ENCODE results near the gene NANS. TPM values are rescaled to one million over a fixed set of nuclear protein-coding genes. Genes with fewer than 3 reads are reported as not detected.
A peak's percentile ranks its signal among the peaks of the same experiment; 100 is the strongest.

The NANS gene
- total and polyA plus RNA-seq, 4 experiments from 2014 or later, result 22.1 to 55.3 (median 28.9) TPM

DNA sequence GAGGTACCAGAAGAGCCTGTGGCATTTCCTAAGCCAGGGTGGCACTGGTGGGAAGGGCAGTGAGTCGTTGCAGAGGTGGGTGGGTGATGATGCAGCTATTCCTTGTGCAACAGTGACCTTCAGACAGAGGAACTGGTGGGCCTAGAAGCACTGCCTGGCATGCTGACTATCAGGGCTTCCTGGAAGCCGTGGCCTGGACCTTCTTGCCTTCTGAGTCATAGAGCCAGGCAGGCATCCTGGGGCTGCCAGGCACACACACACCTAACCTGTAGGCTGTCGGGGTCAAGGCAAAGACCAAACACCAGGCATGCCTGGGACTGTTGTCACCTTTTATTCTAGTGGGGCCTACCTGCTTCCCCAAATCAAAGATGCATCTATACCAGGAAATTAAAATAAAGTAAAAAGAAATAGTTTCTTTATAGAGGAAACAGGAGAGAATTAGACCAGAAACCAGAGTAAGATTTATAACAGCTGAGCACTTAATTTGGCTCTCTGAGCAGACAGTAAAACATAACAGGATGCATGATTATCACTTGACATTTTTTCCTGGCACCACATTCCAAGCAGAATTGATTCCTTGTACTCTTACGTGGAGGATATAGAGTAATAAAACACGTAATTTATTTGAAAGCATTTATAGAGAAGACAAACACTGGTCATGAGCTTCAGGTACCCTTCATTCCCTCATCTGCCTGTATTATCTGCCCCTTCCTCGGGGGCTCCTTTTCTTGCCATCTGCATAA is 25.1 kb downstream of the NANS start:
- peaks cover 61% of the 10 kb centered on the region for H3K36me3 ChIP-seq (ENCODE audit: insufficient read depth, low read length)
- peak overlapping the region; percentile 23 to 85 (median 81) for H3K27ac Mint-ChIP-seq
- no peaks in the 10 kb centered on the region for H3K9me3 Mint-ChIP-seq
- intact Hi-C loops (cut with micrococcal nuclease), result no loop called here
- CTCF ChIA-PET (ENCODE audit: partially characterized antibody), result interaction anchor here (0.9 to 2.1 kb wide), 3 partner anchors 10 to 37 kb away, joined by 3 to 9 read pairs (median 3); partner anchors contain the start of gene TRIM14
- POLR2A ChIA-PET (ENCODE audit: partially characterized antibody), result interaction anchor here (1.3 to 1.8 kb wide), 3 partner anchors 37 to 174 kb away, joined by 4 to 5 read pairs (median 4); partner anchors contain the start of genes TBC1D2 and TRIM14
- H3K9me3 ChIP-seq (ENCODE audit: control insufficient read depth in 1 of 2, low read length in 2 of 2), result no peaks in the 10 kb centered on the region
- no peak overlapping the region for H3K4me3 ChIP-seq (ENCODE audit: low read length in 2 of 2)
- no peaks in the 10 kb centered on the region for H3K27me3 Mint-ChIP-seq
- H3K27ac ChIP-seq (ENCODE audit: low read depth, low read length), result peak overlapping the region; percentile 27
- H3K4me1 Mint-ChIP-seq, result peaks cover 32 to 52% (median 39%) of the 10 kb centered on the region in 4 donors
- no peak for DNase-seq
- H3K36me3 Mint-ChIP-seq, result peaks cover 45 to 85% of the 10 kb centered on the region in 2 donors
- H3K4me3 Mint-ChIP-seq, result peak overlapping the region in 1 of 8 donors; percentile 29
- no peaks in the 10 kb centered on the region for H3K27me3 ChIP-seq (ENCODE audit: insufficient read depth, low read length)
- H3K4me1 ChIP-seq (ENCODE audit: insufficient read depth, low read length), result peaks cover 22% of the 10 kb centered on the region

GRCh38 chr9:98083061-98083501 is 26.5 kb downstream of the NANS start:
- Mint-ChIP-seq H3K36me3 (peaks cover 44 to 83% of the 10 kb centered on the region in 2 donors), H3K27me3 (no peaks in the 10 kb centered on the region), H3K9me3 (no peaks in the 10 kb centered on the region), H3K27ac (peak overlapping the region; percentile 23 to 90 (median 85)), H3K4me3 (peak overlapping the region in 1 of 8 donors; percentile 16), H3K4me1 (peaks cover 32 to 53% (median 41%) of the 10 kb centered on the region in 4 donors)
- POLR2A ChIA-PET (ENCODE audit: partially characterized antibody), result interaction anchor here (0.9 to 2.6 kb wide), 2 partner anchors 19 to 173 kb away, joined by 3 to 9 read pairs; partner anchors contain the start of gene TBC1D2
- peaks cover 18% of the 10 kb centered on the region for H3K4me1 ChIP-seq (ENCODE audit: insufficient read depth, low read length)
- intact Hi-C loops (cut with micrococcal nuclease), result no loop called here
- H3K4me3 ChIP-seq (ENCODE audit: low read length in 2 of 2), result no peak overlapping the region
- DNase-seq, result no peak
- CTCF ChIA-PET (ENCODE audit: partially characterized antibody), result interaction anchor here (1.0 kb wide), 1 partner anchor 174 kb away, joined by 3 read pairs; no protein-coding TSS in a partner anchor
- H3K9me3 ChIP-seq (ENCODE audit: control insufficient read depth in 1 of 2, low read length in 2 of 2), result no peaks in the 10 kb centered on the region
- no peaks in the 10 kb centered on the region for H3K27me3 ChIP-seq (ENCODE audit: insufficient read depth, low read length)
- H3K27ac ChIP-seq (ENCODE audit: low read depth, low read length), result no peak overlapping the region
- H3K36me3 ChIP-seq (ENCODE audit: insufficient read depth, low read length), result peaks cover 61% of the 10 kb centered on the region

GRCh38 chr9:98083566-98084183 is 27.1 kb downstream of the NANS start:
- CTCF ChIA-PET (ENCODE audit: partially characterized antibody), result interaction anchor here (1.6 to 1.8 kb wide), 3 partner anchors 27 to 173 kb away, joined by 6 to 9 read pairs (median 8); partner anchors contain the start of genes TBC1D2 and TRIM14
- Histone ChIP-seq H3K4me3 (ENCODE audit: low read length in 2 of 2) (no peak overlapping the region), H3K27me3 (ENCODE audit: insufficient read depth, low read length) (no peaks in the 10 kb centered on the region), H3K36me3 (ENCODE audit: insufficient read depth, low read length) (peaks cover 62% of the 10 kb centered on the region), H3K27ac (ENCODE audit: low read depth, low read length) (no peak overlapping the region), H3K4me1 (ENCODE audit: insufficient read depth, low read length) (peaks cover 18% of the 10 kb centered on the region), H3K9me3 (ENCODE audit: control insufficient read depth in 1 of 2, low read length in 2 of 2) (no peaks in the 10 kb centered on the region)
- H3K27me3 Mint-ChIP-seq, result no peaks in the 10 kb centered on the region
- peaks cover 29 to 55% (median 41%) of the 10 kb centered on the region in 4 donors for H3K4me1 Mint-ChIP-seq
- peak overlapping the region in 1 of 8 donors; percentile 24 for H3K4me3 Mint-ChIP-seq
- H3K36me3 Mint-ChIP-seq, result peaks cover 48 to 85% of the 10 kb centered on the region in 2 donors
- no peaks in the 10 kb centered on the region for H3K9me3 Mint-ChIP-seq
- DNase-seq, result no peak
- POLR2A ChIA-PET (ENCODE audit: partially characterized antibody), result interaction anchor here (0.7 to 3.4 kb wide), 3 partner anchors 10 to 172 kb away, joined by 3 to 15 read pairs (median 9); partner anchors contain the start of gene TBC1D2
- intact Hi-C loops (cut with micrococcal nuclease), result no loop called here
- peak overlapping the region in 6 of 7 donors; percentile 23 to 90 (median 85) for H3K27ac Mint-ChIP-seq

DNA sequence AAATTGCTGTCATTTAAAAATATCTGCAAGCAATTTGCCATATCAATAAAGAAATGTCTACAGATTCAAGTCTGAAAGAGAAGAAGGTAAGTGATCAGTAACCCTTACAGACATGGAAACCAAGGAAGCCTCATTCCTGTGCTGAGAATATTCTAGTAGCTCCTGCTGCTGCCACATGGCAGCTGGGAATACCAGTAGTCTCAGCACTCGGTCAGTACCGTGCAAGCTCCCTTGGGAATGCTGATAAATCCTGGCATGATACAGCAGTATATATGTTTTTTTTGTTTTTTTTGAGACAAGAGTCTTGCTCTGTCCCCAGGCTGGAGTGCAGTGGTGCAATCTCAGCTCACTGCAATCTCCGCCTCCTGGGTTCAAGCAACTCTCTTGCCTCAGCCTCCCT is 27.9 kb downstream of the NANS start:
- H3K27me3 Mint-ChIP-seq, result no peaks in the 10 kb centered on the region
- no peak for DNase-seq
- Histone ChIP-seq H3K27me3 (ENCODE audit: insufficient read depth, low read length) (no peaks in the 10 kb centered on the region), H3K4me3 (ENCODE audit: low read length in 2 of 2) (no peak overlapping the region), H3K36me3 (ENCODE audit: insufficient read depth, low read length) (peaks cover 65% of the 10 kb centered on the region), H3K9me3 (ENCODE audit: control insufficient read depth in 1 of 2, low read length in 2 of 2) (no peaks in the 10 kb centered on the region), H3K27ac (ENCODE audit: low read depth, low read length) (no peak overlapping the region), H3K4me1 (ENCODE audit: insufficient read depth, low read length) (peaks cover 18% of the 10 kb centered on the region)
- no peaks in the 10 kb centered on the region for H3K9me3 Mint-ChIP-seq
- peak overlapping the region in 3 of 7 donors; percentile 36 to 83 (median 61) for H3K27ac Mint-ChIP-seq
- H3K4me1 Mint-ChIP-seq, result peaks cover 29 to 54% (median 41%) of the 10 kb centered on the region in 4 donors
- ChIA-PET POLR2A (ENCODE audit: partially characterized antibody) (interaction anchor here (0.7 to 3.4 kb wide), 4 partner anchors 9 to 172 kb away, joined by 3 to 15 read pairs (median 6); partner anchors contain the start of gene TBC1D2), CTCF (ENCODE audit: partially characterized antibody) (interaction anchor here (1.6 to 1.8 kb wide), 3 partner anchors 27 to 172 kb away, joined by 6 to 9 read pairs (median 8); partner anchors contain the start of genes TBC1D2 and TRIM14)
- peaks cover 48 to 81% of the 10 kb centered on the region in 2 donors for H3K36me3 Mint-ChIP-seq
- intact Hi-C loops (cut with micrococcal nuclease), result no loop called here
- no peak overlapping the region for H3K4me3 Mint-ChIP-seq

DNA sequence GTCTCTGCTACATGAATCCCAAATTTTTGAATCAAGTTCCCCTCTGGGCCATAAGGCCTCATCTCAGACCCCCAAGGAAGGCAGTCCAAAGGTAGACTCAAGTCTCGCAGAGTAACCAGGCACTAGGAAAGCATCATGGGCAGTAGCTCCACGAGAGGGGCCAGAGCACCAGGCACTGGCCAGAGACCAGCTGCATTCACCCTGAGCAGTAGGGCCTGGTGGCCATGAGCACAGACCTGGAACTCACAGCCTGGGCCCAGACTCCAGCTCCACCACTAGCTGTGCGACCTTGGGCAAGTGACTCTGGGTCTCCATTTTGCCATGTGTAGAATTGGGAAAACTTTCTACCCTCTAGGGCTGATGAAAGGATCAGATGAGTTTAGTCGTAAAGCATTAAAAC is 28.5 kb downstream of the NANS start:
- DNase-seq, result no peak
- peaks cover 65% of the 10 kb centered on the region for H3K36me3 ChIP-seq (ENCODE audit: insufficient read depth, low read length)
- H3K4me3 Mint-ChIP-seq, result no peak overlapping the region
- CTCF ChIA-PET (ENCODE audit: partially characterized antibody), result interaction anchor here (1.6 to 1.8 kb wide), 3 partner anchors 26 to 171 kb away, joined by 6 to 9 read pairs (median 8); partner anchors contain the start of genes TBC1D2 and TRIM14
- intact Hi-C loops (cut with micrococcal nuclease), result no loop called here
- POLR2A ChIA-PET (ENCODE audit: partially characterized antibody), result interaction anchor here (0.9 to 3.4 kb wide), 4 partner anchors 10 to 171 kb away, joined by 3 to 15 read pairs (median 6); partner anchors contain the start of gene TBC1D2
- no peaks in the 10 kb centered on the region for H3K27me3 Mint-ChIP-seq
- H3K27ac Mint-ChIP-seq, result peak overlapping the region; percentile 32 to 88 (median 64)
- no peaks in the 10 kb centered on the region for H3K9me3 ChIP-seq (ENCODE audit: control insufficient read depth in 1 of 2, low read length in 2 of 2)
- H3K4me1 Mint-ChIP-seq, result peaks cover 32 to 61% (median 45%) of the 10 kb centered on the region in 4 donors
- no peak overlapping the region for H3K4me3 ChIP-seq (ENCODE audit: low read length in 2 of 2)
- H3K9me3 Mint-ChIP-seq, result no peaks in the 10 kb centered on the region
- H3K4me1 ChIP-seq (ENCODE audit: insufficient read depth, low read length), result peaks cover 18% of the 10 kb centered on the region
- H3K36me3 Mint-ChIP-seq, result peaks cover 51 to 84% of the 10 kb centered on the region in 2 donors
- H3K27ac ChIP-seq (ENCODE audit: low read depth, low read length), result no peak overlapping the region
- H3K27me3 ChIP-seq (ENCODE audit: insufficient read depth, low read length), result no peaks in the 10 kb centered on the region

GRCh38 chr9:98085944-98086343 is 29.4 kb downstream of the NANS start:
- Histone ChIP-seq H3K9me3 (ENCODE audit: control insufficient read depth in 1 of 2, low read length in 2 of 2) (no peaks in the 10 kb centered on the region), H3K36me3 (ENCODE audit: insufficient read depth, low read length) (peaks cover 59% of the 10 kb centered on the region), H3K4me3 (ENCODE audit: low read length in 2 of 2) (no peak overlapping the region), H3K27ac (ENCODE audit: low read depth, low read length) (no peak overlapping the region), H3K4me1 (ENCODE audit: insufficient read depth, low read length) (peaks cover 18% of the 10 kb centered on the region), H3K27me3 (ENCODE audit: insufficient read depth, low read length) (no peaks in the 10 kb centered on the region)
- CTCF ChIA-PET (ENCODE audit: partially characterized antibody), result interaction anchor here (1.1 to 1.8 kb wide), 2 partner anchors 16 to 33 kb away, joined by 3 to 9 read pairs; partner anchors contain the start of gene TRIM14
- Mint-ChIP-seq H3K9me3 (no peaks in the 10 kb centered on the region), H3K36me3 (peaks cover 51 to 83% of the 10 kb centered on the region in 2 donors), H3K27ac (peak overlapping the region; percentile 27 to 90 (median 70)), H3K4me1 (peaks cover 33 to 65% (median 50%) of the 10 kb centered on the region in 4 donors), H3K4me3 (no peak overlapping the region), H3K27me3 (no peaks in the 10 kb centered on the region)
- POLR2A ChIA-PET (ENCODE audit: partially characterized antibody), result interaction anchor here (0.5 to 3.4 kb wide), 4 partner anchors 12 to 224 kb away, joined by 3 to 15 read pairs (median 8); partner anchors contain the start of gene TBC1D2
- DNase-seq, result no peak
- intact Hi-C loops (cut with micrococcal nuclease), result no loop called here

All from CD4-positive, alpha-beta memory T cell (primary cell).